GM12875 (cell line): ENCODE results near the gene S100A7.
"Not testable (repeated sequence)": the region's sequence is repeated elsewhere in the genome, so short reads cannot be mapped to it uniquely, and the experiment has no call there.

Source experiments
- H3K4me3 ChIP-seq: one replicate; pipeline ENCODE4 v1.5.1; 2011; ENCODE audit warnings: low read depth, low read length, control low read depth
- TF ChIP-seq, protein P1 (sequence below): IDR thresholded peaks from 2 replicates; pipeline ENCODE4 v1.5.1; 2011; ENCODE audit warnings: low read depth, mild to moderate bottlenecking, control low read depth, inconsistent platforms, low read length, moderate library complexity, borderline replicate concordance; ENCODE audit not compliant: insufficient read depth

The S100A7 gene

DNA sequence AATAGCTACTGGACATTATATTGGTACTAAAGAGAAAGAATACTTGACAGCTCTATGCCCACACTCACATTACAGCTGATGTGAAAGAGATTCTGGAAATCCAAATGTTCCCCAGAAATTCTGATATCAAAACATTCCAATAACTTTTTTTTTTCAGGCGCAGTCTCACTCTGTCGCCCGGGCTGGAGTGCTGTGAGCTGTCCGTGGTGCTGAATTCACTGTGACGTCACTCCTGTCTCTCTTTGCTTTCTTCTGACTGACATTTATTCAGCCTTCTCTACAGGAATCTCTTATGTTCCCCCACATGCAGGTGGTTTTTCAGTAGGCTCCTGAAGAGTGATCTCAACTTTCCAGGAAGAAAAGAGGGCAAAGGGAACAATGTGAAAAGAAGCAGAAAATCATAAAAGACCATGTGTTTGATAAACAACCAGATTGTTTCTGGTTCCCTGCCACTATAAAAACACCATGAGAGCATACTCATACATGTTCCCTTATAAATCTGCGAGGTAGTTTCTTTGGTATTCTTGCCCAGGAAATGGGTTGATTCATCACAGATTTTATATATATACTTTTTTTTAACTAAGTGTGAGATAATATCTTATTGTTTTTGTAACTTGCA is 37.9 kb downstream of the S100A7 start:
- H3K4me3 ChIP-seq = no peak overlapping the region
- TF ChIP-seq, protein P1, sequence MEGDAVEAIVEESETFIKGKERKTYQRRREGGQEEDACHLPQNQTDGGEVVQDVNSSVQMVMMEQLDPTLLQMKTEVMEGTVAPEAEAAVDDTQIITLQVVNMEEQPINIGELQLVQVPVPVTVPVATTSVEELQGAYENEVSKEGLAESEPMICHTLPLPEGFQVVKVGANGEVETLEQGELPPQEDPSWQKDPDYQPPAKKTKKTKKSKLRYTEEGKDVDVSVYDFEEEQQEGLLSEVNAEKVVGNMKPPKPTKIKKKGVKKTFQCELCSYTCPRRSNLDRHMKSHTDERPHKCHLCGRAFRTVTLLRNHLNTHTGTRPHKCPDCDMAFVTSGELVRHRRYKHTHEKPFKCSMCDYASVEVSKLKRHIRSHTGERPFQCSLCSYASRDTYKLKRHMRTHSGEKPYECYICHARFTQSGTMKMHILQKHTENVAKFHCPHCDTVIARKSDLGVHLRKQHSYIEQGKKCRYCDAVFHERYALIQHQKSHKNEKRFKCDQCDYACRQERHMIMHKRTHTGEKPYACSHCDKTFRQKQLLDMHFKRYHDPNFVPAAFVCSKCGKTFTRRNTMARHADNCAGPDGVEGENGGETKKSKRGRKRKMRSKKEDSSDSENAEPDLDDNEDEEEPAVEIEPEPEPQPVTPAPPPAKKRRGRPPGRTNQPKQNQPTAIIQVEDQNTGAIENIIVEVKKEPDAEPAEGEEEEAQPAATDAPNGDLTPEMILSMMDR = no peak

DNA sequence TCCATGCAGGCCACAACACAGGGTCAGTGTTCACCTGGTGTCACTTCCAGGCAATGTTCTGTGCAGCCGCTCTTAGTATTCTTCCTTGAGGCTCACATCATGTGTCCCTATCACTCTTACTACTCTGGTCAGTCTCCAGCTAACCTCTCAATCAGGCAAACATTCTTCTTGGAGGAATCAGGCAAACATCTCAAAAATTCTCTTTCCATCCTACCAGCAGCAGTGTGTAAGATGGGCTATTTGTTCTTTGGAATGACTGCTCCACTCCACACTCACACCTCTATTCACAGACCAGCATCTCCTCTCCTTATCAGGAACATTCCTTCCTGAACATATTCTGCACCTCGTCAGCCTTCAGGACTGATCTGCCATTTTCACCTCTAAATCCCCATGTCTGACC is 40.1 kb downstream of the S100A7 start:
- H3K4me3 ChIP-seq = no peak overlapping the region
- TF ChIP-seq, protein P1 = no peak

DNA sequence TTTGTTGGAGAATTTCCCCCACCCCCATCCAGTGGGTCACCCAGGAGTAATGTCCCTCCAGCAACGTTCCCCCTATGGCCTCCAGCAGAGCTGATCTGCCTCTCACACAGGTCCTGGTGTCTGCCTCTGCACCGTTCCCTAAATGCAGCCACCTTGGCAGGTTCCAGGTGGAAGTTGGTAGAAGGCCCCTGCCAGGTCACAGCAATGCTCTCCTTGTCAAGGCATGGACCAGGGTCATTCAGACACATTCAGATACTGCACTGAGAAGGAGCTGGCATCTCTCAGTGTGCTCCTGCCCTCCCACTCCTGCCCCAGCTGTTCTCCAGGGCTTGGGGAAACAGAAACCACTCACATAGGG is 41.0 kb downstream of the S100A7 start:
- H3K4me3 ChIP-seq = not testable (repeated sequence)

DNA sequence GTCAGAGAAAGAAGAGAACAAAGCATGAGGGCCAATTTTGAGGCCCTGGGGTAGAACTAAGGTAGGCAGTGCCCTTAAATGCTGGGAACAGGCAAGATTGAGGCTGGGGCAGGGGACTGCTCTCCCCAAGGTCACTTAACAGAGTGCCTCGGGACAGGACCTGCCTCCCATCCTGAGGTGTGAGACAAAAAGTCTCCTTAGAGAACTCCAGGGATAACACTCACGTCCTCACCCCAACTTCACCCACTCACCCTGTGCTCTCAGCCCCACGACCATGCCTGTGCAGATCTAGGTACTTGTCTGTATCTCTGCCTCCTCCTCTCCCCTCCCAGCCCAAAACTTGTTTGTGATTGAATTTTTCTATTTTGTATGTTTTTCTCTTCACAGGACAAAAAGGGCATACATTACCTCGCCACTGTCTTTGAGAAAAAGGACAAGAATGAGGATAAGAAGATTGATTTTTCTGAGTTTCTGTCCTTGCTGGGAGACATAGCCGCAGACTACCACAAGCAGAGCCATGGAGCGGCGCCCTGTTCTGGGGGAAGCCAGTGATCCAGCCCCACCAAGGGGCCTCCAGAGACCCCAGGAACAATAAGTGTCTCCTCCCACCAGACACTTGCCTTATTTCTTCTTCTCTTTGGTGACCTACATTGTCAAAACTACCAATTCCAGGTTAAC is 41.6 kb downstream of the S100A7 start:
- not testable (repeated sequence) for H3K4me3 ChIP-seq

DNA sequence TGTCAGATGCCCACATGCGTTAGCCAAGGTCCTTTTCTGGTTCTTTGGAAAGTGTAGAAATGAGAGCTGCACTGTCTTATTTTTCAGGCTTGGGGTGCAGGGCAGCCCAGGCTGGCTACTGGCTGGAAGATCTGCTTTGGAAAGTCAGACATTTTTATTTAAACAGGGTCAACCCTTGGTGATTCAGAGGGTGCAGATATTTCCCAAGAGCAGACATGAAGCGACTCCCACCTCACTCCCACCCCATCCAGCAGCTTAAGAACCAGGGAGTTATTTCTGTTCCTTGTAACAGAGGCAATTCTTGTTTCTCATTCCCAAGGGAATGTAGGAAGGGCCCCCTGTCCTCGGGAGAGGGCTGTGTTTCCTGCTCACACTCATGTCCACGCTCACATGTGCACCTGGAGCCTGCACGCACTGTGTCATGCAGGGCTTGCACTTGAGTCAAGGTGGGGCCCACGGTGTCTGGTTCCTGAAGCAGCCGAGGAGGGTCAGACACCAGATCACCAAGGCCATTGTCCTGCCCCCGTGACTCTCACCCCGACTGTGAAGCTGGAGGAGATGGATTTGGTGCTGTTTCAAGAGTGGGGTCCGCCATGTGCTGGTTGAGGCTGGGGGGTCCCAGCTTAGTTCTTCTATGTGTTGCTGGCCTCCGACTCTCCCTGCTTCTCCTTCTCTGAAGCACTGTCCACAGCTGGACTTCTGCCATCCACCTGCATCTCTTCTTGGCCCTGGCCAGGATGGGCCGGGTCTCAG is 43.1 kb downstream of the S100A7 start:
- TF ChIP-seq, protein P1 = no peak
- no peak overlapping the region for H3K4me3 ChIP-seq

DNA sequence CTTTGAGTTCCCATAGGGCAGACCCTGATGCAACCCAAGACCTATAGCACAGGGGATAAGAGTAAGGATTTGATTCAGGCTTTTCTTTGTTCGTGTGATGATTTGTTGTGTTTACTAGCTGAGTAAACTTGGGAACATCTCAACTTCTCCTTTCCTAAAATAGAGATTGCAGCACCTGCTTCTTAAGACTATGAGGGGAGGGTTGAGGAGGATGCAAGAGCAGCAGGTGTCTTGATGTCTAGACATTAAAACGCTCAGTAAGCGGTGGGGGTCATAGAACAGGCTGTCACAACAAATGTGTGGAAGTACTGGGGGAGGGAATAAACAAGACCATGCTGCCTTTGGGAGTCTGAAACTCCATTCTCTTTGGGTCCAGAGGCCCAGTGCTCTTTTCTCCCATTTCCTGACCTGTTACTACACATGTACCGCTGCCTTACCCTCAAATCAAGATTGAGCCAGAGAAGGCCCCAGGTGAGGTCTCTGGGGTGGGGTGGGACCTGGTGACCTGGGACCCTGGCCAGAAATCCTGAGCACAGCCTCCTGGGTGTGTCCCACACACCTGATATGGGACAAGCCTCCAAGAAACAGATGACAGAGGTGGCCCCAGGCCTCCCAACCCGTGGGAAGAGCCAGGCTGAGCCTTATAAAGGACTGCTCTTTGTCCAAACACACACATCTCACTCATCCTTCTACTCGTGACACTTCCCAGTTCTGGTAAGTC is 44.4 kb downstream of the S100A7 start, which contains the start of gene S100A7A:
TSS of gene S100A7A (plus strand) at position 671 of the 721 bp plus-strand sequence. CDS start 1,563 bp downstream, outside the sequence.
- TF ChIP-seq, protein P1 = no peak
- H3K4me3 ChIP-seq = no peak within 1 kb of the TSS

DNA sequence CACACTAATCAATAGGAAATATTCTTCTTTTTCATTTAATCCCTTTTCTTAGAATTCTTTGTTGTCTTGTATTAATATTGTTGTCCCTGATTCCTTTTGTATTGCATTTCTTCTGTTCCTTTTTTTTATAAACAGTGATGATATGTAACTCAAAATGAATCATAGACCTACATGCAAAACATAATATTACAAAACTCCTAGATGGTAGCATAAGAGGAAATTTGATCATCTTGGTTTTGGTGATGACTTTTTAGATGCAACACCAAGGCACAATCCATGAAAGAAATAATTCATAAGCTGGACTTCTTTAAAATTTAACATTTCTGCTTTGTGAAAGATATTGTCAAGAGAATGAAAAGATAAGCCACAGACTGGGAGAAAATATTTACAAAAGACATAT is 46.5 kb downstream of the S100A7 start:
- not testable (repeated sequence) for H3K4me3 ChIP-seq
